ENCODE results near the gene CCND2. TPM values are rescaled to one million over a fixed set of nuclear protein-coding genes. Genes with fewer than 3 reads are reported as not detected.

Gene CCND2
- total and polyA plus RNA-seq, 5 donors from 2014 or later = 51.8 to 206 (median 65.7) TPM

- Mint-ChIP-seq H3K27ac (peak overlapping the region; percentile 99), H3K36me3 (no peaks in the 10 kb centered on the region), H3K4me1 (peaks cover 8 to 24% (median 14%) of the 10 kb centered on the region in 4 donors), H3K4me3 (peak overlapping the region; percentile 96 to 99 (median 98)), H3K9me3 (peaks cover 0 to 3% (median 0%) of the 10 kb centered on the region in 7 donors), H3K27me3 (peaks cover 40% of the 10 kb centered on the region)
- DNase-seq (peak in 2 of 3 donors; percentile 59 to 73), ATAC-seq (ENCODE audit: low read depth in 2 of 2) (no peak)
- H3K9me3 ChIP-seq (ENCODE audit: control insufficient read depth in 2 of 2, low read length in 2 of 2) = no peaks in the 10 kb centered on the region
- peak overlapping the region; percentile 81 for H3K4me3 ChIP-seq (ENCODE audit: low read depth, low read length)
- H3K4me1 ChIP-seq (ENCODE audit: control insufficient read depth, insufficient read depth, low read length, poor library complexity, severe bottlenecking) = peaks cover 42% of the 10 kb centered on the region
- H3K27ac ChIP-seq (ENCODE audit: insufficient read depth, low read length, poor library complexity, severe bottlenecking) = peak overlapping the region; percentile 96
- no peaks in the 10 kb centered on the region for H3K27me3 ChIP-seq (ENCODE audit: control insufficient read depth, insufficient read depth, low read length)
- no peaks in the 10 kb centered on the region for H3K36me3 ChIP-seq (ENCODE audit: control insufficient read depth, insufficient read depth, low read length)
Measured at GRCh38 chr12:4268329-4269181, 5.0 kb upstream of the CCND2 start.

- H3K4me3 ChIP-seq (ENCODE audit: low read depth, low read length) = peak overlapping the region; percentile 88
- no peaks in the 10 kb centered on the region for H3K36me3 ChIP-seq (ENCODE audit: control insufficient read depth, insufficient read depth, low read length)
- peak; percentile 41 to 43 for ATAC-seq (ENCODE audit: low read depth in 2 of 2)
- peaks cover 40% of the 10 kb centered on the region for H3K27me3 Mint-ChIP-seq
- H3K4me1 Mint-ChIP-seq = peaks cover 8 to 24% (median 14%) of the 10 kb centered on the region in 4 donors
- no peaks in the 10 kb centered on the region for H3K36me3 Mint-ChIP-seq
- H3K4me1 ChIP-seq (ENCODE audit: control insufficient read depth, insufficient read depth, low read length, poor library complexity, severe bottlenecking) = peaks cover 42% of the 10 kb centered on the region
- peak; percentile 89 to 95 (median 92) for DNase-seq
- no peaks in the 10 kb centered on the region for H3K27me3 ChIP-seq (ENCODE audit: control insufficient read depth, insufficient read depth, low read length)
- no peaks in the 10 kb centered on the region for H3K9me3 ChIP-seq (ENCODE audit: control insufficient read depth in 2 of 2, low read length in 2 of 2)
- peak overlapping the region; percentile 96 to 98 (median 96) for H3K4me3 Mint-ChIP-seq
- peak overlapping the region; percentile 96 for H3K27ac ChIP-seq (ENCODE audit: insufficient read depth, low read length, poor library complexity, severe bottlenecking)
- H3K27ac Mint-ChIP-seq = peak overlapping the region in 2 of 3 donors; percentile 98 to 99
- peaks cover 0 to 3% (median 0%) of the 10 kb centered on the region in 7 donors for H3K9me3 Mint-ChIP-seq
Measured at GRCh38 chr12:4269279-4269991, 4.1 kb upstream of the CCND2 start.

DNA sequence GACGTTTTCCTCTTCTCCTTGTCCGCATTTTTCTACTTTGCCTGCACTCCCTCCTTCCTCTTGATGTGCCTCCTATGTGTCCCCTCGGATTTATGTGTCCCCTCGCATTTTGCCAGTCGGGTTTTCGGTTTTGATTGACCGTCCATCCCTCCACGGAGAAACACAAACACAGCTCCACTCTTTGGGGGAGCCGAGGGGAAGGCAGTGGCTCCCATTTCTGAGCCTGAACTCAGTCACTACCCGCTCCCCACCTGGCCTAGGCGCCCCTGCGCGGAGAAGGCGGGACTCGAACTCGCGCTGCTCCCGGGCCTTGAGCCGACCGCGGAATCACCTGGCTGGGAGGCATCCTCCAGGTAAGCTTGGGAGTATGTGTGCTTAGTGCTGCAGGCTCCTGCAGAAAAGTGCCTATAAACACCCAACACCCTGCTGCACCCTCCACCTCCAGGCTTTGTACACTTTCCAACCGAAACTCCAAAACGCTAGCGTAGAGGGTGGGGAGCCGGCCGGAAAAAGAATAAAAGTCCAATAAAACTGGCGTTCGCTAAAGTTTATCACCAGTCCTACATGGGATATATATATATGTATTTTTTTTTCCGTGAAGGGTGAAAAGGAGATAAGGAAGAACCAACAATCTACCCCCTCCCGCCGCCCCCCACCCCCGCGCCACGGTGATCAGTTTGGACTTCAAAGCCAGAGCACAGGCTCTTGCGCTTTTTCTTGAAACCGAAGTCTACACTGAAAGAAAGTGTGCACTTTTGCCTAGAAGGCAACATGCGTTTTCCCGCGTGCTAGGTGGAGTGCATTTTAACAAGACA is 3.3 kb upstream of the CCND2 start:
- peak overlapping the region; percentile 96 for H3K27ac ChIP-seq (ENCODE audit: insufficient read depth, low read length, poor library complexity, severe bottlenecking)
- ATAC-seq (ENCODE audit: low read depth in 2 of 2) = no peak
- Mint-ChIP-seq H3K4me1 (peaks cover 8 to 24% (median 14%) of the 10 kb centered on the region in 4 donors), H3K27ac (peak overlapping the region; percentile 98 to 99 (median 98)), H3K9me3 (peaks cover 0 to 3% (median 0%) of the 10 kb centered on the region in 7 donors), H3K27me3 (peaks cover 43% of the 10 kb centered on the region), H3K4me3 (peak overlapping the region; percentile 96 to 98 (median 96)), H3K36me3 (no peaks in the 10 kb centered on the region)
- H3K27me3 ChIP-seq (ENCODE audit: control insufficient read depth, insufficient read depth, low read length) = no peaks in the 10 kb centered on the region
- peak; percentile 21 to 62 (median 42) for DNase-seq
- H3K9me3 ChIP-seq (ENCODE audit: control insufficient read depth in 2 of 2, low read length in 2 of 2) = no peaks in the 10 kb centered on the region
- peak overlapping the region; percentile 88 for H3K4me3 ChIP-seq (ENCODE audit: low read depth, low read length)
- peaks cover 42% of the 10 kb centered on the region for H3K4me1 ChIP-seq (ENCODE audit: control insufficient read depth, insufficient read depth, low read length, poor library complexity, severe bottlenecking)
- H3K36me3 ChIP-seq (ENCODE audit: control insufficient read depth, insufficient read depth, low read length) = no peaks in the 10 kb centered on the region

GRCh38 chr12:4270831-4271716 is 2.5 kb upstream of the CCND2 start:
- Histone ChIP-seq H3K9me3 (ENCODE audit: control insufficient read depth in 2 of 2, low read length in 2 of 2) (no peaks in the 10 kb centered on the region), H3K27me3 (ENCODE audit: control insufficient read depth, insufficient read depth, low read length) (no peaks in the 10 kb centered on the region), H3K4me1 (ENCODE audit: control insufficient read depth, insufficient read depth, low read length, poor library complexity, severe bottlenecking) (peaks cover 46% of the 10 kb centered on the region), H3K4me3 (ENCODE audit: low read depth, low read length) (peak overlapping the region; percentile 88), H3K27ac (ENCODE audit: insufficient read depth, low read length, poor library complexity, severe bottlenecking) (peak overlapping the region; percentile 96), H3K36me3 (ENCODE audit: control insufficient read depth, insufficient read depth, low read length) (peaks cover 2% of the 10 kb centered on the region)
- Mint-ChIP-seq H3K4me1 (peaks cover 8 to 28% (median 18%) of the 10 kb centered on the region in 4 donors), H3K27ac (peak overlapping the region; percentile 98 to 99 (median 99)), H3K4me3 (peak overlapping the region; percentile 96 to 100 (median 98)), H3K36me3 (peaks cover under 1% of the 10 kb centered on the region), H3K9me3 (peaks cover 0 to 3% (median 0%) of the 10 kb centered on the region in 7 donors), H3K27me3 (peaks cover 35% of the 10 kb centered on the region)
- ATAC-seq (ENCODE audit: low read depth in 2 of 2) (no peak), DNase-seq (peak; percentile 30 to 69 (median 33))

- Histone ChIP-seq H3K4me1 (ENCODE audit: control insufficient read depth, insufficient read depth, low read length, poor library complexity, severe bottlenecking) (peaks cover 54% of the 10 kb centered on the region), H3K9me3 (ENCODE audit: control insufficient read depth in 2 of 2, low read length in 2 of 2) (no peaks in the 10 kb centered on the region), H3K27ac (ENCODE audit: insufficient read depth, low read length, poor library complexity, severe bottlenecking) (peak overlapping the region; percentile 96), H3K27me3 (ENCODE audit: control insufficient read depth, insufficient read depth, low read length) (no peaks in the 10 kb centered on the region), H3K36me3 (ENCODE audit: control insufficient read depth, insufficient read depth, low read length) (peaks cover 9% of the 10 kb centered on the region), H3K4me3 (ENCODE audit: low read depth, low read length) (peak overlapping the region; percentile 88)
- Mint-ChIP-seq H3K27ac (peak overlapping the region; percentile 99 to 100 (median 99)), H3K36me3 (peaks cover 6% of the 10 kb centered on the region), H3K4me1 (peaks cover 11 to 35% (median 26%) of the 10 kb centered on the region in 4 donors), H3K4me3 (peak overlapping the region; percentile 96 to 100 (median 97)), H3K9me3 (peaks cover 0 to 3% (median 0%) of the 10 kb centered on the region in 7 donors), H3K27me3 (peaks cover 35% of the 10 kb centered on the region)
- ATAC-seq (ENCODE audit: low read depth in 2 of 2) = peak; percentile 66 to 72
- DNase-seq = peak; percentile 85 to 98 (median 90)
Measured at GRCh38 chr12:4271717-4272423, 1.7 kb upstream of the CCND2 start.

DNA sequence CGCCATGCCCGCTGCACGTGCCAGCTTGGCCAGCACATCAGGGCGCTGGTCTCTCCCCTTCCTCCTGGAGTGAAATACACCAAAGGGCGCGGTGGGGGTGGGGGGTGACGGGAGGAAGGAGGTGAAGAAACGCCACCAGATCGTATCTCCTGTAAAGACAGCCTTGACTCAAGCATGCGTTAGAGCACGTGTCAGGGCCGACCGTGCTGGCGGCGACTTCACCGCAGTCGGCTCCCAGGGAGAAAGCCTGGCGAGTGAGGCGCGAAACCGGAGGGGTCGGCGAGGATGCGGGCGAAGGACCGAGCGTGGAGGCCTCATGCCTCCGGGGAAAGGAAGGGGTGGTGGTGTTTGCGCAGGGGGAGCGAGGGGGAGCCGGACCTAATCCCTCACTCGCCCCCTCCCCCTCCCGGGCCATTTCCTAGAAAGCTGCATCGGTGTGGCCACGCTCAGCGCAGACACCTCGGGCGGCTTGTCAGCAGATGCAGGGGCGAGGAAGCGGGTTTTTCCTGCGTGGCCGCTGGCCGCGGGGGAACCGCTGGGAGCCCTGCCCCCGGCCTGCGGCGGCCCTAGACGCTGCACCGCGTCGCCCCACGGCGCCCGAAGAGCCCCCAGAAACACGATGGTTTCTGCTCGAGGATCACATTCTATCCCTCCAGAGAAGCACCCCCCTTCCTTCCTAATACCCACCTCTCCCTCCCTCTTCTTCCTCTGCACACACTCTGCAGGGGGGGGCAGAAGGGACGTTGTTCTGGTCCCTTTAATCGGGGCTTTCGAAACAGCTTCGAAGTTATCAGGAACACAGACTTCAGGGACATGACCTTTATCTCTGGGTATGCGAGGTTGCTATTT is 914 bp upstream of the CCND2 start:
- peak overlapping the region; percentile 96 to 100 (median 97) for H3K4me3 Mint-ChIP-seq
- peaks cover 15 to 41% (median 32%) of the 10 kb centered on the region in 4 donors for H3K4me1 Mint-ChIP-seq
- ATAC-seq (ENCODE audit: low read depth in 2 of 2) = peak; percentile 11 to 15
- Histone ChIP-seq H3K27ac (ENCODE audit: insufficient read depth, low read length, poor library complexity, severe bottlenecking) (peak overlapping the region; percentile 96), H3K27me3 (ENCODE audit: control insufficient read depth, insufficient read depth, low read length) (no peaks in the 10 kb centered on the region), H3K36me3 (ENCODE audit: control insufficient read depth, insufficient read depth, low read length) (peaks cover 13% of the 10 kb centered on the region), H3K4me1 (ENCODE audit: control insufficient read depth, insufficient read depth, low read length, poor library complexity, severe bottlenecking) (peaks cover 61% of the 10 kb centered on the region), H3K4me3 (ENCODE audit: low read depth, low read length) (peak overlapping the region; percentile 84), H3K9me3 (ENCODE audit: control insufficient read depth in 2 of 2, low read length in 2 of 2) (no peaks in the 10 kb centered on the region)
- peak overlapping the region; percentile 99 to 100 (median 99) for H3K27ac Mint-ChIP-seq
- H3K27me3 Mint-ChIP-seq = peaks cover 35% of the 10 kb centered on the region
- peaks cover 0 to 3% (median 0%) of the 10 kb centered on the region in 7 donors for H3K9me3 Mint-ChIP-seq
- peaks cover 10% of the 10 kb centered on the region for H3K36me3 Mint-ChIP-seq
- DNase-seq = peak; percentile 49 to 91 (median 63)
